GM15510 (cell line): ENCODE measurements around the gene OAS2.

ENCODE experiments used
- POLR2A ChIP-seq: IDR thresholded peaks from 3 replicates; pipeline ENCODE4 v1.6.1; 2011; ENCODE audit warnings: borderline replicate concordance; ENCODE audit not compliant: insufficient read length; ENCODE audit errors: extremely low read depth

Gene OAS2

GRCh38 chr12:113055594-113056380, 77.5 kb downstream of the OAS2 start:
- TF ChIP-seq POLR2A = no peak

GRCh38 chr12:113056381-113056630, 78.0 kb downstream of the OAS2 start:
- no peak for TF ChIP-seq POLR2A

GRCh38 chr12:113056631-113057488, 78.5 kb downstream of the OAS2 start, which contains the start of gene DTX1:
DTX1 (plus strand) TSS chr12:113056730; CDS start chr12:113058193, 1,463 bp downstream.
- TF ChIP-seq POLR2A = no peak

GRCh38 chr12:113057565-113058485, 79.5 kb downstream of the OAS2 start:
- TF ChIP-seq POLR2A = no peak

- no peak for TF ChIP-seq POLR2A
These were observed 80.2 kb downstream of the OAS2 start for GRCh38 chr12:113058553-113058952.

GRCh38 chr12:113059071-113059595, 80.8 kb downstream of the OAS2 start:
- TF ChIP-seq POLR2A = no peak

- TF ChIP-seq POLR2A = no peak
These were observed 82.1 kb downstream of the OAS2 start for GRCh38 chr12:113060336-113060960.

- TF ChIP-seq POLR2A = no peak
These were observed 82.9 kb downstream of the OAS2 start for GRCh38 chr12:113061061-113061694.
